G401.6 (cell line): ENCODE measurements around the gene ATP4A.
A peak's percentile ranks its signal among the peaks of the same experiment; 100 is the strongest.
"Not testable (repeated sequence)": the region's sequence is repeated elsewhere in the genome, so short reads cannot be mapped to it uniquely, and the experiment has no call there.

Experiments
- FAIRE-seq: peaks from 2 replicates; lab custom pipeline; 2012; peaks lifted over from hg19 to GRCh38; lab: Jason Lieb, UNC

The ATP4A gene

DNA sequence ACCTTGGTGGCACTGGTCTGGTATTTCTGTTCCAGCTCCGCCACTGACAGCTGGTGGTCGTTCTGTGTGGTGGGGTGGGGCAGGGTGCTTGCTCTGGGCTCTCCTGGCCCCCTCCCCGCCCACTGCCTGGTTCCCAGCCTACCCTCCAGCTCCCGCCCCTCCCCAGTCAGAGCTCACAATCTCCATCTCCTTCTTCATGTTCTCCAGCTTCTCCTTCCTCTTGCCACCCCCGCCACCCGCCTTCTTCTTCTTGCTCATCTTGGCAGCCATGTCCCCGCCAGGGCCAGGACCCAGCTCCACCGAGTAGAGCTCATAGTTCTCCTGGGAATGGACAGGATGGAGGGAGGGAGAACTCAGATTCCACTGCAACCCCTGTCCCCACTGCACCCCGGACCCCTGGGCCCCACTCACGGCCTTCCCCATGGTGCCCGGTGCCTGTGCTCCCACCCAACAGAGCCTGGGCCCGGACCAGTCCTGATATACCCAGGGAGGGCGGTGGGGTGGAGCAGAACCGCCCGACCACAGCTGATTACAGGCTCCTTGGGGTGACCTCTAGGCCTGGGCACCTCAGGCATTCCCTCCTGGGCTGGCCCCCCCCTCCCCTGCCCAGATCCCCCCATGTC is at the start of gene ATP4A:
ATP4A (minus strand) TSS at position 452 of the 623 bp plus-strand sequence; CDS start at position 423, 29 bp downstream.
- no peak for FAIRE-seq

DNA sequence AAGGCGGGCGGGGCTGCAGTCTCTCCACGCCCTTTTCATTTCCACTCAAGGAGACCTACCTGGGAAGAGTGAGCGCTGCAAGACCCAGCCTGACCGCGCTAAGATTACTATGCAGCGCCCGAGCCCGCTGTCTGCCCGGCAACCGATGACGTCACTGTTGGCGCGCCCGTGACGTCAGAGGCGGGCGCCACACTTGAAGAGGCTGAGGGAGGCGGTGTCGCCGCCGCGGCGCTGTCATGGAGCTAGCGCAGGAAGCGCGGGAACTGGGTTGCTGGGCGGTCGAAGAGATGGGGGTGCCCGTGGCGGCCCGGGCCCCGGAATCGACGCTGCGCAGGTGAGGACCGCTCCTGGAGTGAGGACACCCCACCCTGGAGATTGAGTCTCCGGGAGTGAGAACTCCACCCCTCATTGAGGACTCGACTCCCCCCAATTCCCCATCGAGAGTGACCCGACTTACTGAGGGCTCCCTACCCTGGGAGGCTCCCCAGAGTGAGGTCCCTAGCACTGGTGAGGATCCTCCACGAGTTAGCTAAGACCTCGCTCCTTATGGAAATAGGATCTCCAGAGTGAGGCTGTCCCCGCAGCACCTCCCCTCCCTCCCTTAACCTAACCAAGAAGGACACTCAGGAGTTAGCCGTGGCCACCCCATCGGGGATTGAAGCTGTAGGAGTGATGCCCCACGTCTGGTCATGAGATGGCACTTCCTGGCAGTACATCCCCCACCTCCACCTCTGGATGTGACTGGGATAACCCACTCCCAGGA is 49.3 kb upstream of the ATP4A start, which contains the start of gene HAUS5:
HAUS5 (plus strand) TSS at position 177 of the 763 bp plus-strand sequence; CDS start at position 237, 60 bp downstream.
- peak; percentile 95 for FAIRE-seq

DNA sequence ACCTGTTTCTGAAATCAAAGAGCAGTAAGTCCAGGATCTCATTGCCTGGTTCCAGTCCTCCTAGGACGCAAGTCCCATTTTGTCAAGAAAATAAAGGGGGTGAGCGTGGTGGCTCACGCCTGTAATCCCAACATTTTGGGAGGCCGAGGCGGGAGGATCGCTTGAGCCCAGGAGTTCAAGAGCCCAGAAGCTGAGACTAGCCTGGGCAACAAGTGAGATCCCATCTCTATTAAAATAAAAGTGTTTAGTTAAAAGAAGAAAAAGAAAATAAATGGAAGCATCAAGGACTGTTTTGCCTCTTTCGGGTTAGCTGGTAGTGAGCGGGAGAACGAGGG is 48.7 kb upstream of the ATP4A start:
- no peak for FAIRE-seq

DNA sequence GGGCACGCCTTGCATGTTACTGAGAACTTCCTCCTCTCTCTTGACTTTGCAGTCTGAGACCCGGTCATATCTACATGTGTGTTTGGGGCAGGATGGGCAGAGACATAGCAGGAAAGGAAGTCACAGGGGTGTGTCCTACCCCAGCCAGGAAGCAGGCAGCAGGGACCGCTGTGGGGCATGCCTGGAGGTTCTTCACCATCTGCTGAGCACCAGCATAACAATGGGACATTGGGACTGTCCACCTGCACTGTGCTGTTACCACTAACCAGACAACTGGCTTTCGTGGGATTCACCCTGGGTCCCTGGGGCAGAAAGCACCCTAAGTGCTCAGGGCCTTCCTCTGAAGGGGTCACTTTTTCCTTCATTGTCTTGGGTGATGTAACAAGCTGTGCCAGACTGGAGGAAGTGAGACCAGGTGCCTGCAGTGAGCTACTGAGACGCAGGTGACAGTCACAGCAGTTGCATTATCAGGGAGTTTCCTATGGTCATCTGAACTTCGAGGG is 46.4 kb upstream of the ATP4A start:
- FAIRE-seq: no peak

DNA sequence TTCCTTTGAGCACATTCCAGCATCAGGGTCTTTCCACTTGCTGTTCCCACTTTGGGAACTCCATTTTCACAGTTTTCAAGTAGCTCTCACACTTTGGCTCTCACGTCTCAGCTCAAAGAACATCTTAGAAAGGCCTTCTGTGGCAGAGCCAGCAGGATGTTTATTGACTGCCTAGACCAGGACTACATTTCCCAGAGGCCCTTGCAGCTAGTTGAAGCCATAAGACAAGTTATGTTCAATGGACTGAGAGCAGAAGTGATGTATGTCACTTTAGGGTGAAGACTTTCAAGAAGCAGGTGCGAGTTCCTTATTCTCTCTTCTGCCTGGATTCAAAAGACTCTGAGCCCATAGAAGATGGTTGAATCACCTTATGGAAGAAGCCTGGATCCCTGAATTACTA is 44.8 kb upstream of the ATP4A start:
- no peak for FAIRE-seq

DNA sequence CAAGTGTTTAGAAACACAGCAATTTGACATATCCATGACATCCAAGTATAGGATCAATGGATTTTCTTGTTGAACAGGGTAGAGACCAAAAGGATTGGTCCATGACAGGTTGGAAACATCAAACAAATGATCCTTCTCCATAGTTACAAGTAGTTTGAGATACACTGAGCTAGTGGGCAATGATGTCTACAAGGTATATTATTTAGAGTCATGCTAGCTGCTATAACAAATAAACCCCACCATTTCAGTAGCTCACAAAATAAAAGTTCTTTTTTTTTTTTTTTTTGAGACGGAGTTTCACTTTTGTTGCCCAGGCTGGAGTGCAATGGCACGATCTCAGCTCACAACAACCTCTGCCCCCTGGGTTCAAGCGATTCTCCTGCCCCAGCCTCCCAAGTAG is 44.2 kb upstream of the ATP4A start:
- no peak for FAIRE-seq

DNA sequence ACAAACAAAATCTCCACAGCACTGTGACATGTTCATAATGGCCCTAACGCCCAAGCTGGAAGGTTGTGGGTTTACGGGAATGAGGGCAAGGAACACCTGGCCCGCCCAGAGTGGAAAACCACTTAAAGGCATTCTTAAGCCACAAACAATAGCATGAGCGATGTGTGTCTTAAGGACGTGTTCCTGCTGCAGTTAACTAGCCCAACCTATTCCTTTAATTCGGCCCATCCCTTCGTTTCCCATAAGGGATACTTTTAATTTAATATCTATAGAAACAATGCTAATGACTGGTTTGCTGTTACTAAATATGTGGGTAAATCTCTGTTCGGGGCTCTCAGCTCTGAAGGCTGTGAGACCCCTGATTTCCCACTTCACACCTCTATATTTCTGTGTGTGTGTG is 43.7 kb upstream of the ATP4A start:
- FAIRE-seq: not testable (repeated sequence)

DNA sequence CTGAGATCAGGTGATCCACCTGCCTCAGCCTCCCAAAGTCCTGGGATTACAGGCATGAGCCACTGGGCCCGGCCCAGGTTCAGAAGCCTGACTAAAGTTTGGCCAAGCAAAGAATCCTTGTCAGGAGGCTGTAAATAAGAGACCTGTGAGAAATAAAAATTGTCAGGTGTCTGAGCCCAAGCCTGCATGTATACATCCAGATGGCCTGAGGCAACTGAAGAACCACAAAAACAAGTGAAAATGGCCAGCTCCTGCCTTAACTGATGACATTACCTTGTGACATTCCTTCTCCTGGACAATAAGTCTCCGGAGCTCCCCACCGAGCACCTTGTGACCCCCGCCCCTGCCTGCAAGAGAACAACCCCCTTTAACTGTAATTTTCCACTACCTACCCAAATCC is 41.0 kb upstream of the ATP4A start:
- not testable (repeated sequence) for FAIRE-seq

DNA sequence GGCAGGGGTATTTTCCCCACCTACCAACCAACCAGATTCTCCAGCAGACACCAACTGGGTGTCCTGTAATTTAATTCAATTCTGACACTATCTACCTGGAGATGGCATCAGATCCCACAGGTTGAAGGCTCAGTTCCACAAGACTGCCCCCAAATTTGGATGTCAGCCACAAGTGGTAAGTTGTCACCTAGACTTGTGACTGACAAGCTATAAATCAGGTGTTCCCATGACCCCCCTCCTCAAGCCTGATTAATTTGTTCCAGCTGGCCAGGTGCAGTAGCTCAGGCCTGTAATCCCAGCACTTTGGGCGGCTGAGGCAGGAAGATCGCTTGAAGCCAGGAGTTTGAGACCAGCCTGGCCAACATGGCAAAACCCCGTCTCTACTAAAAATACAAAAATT is 38.5 kb upstream of the ATP4A start:
- FAIRE-seq: no peak

DNA sequence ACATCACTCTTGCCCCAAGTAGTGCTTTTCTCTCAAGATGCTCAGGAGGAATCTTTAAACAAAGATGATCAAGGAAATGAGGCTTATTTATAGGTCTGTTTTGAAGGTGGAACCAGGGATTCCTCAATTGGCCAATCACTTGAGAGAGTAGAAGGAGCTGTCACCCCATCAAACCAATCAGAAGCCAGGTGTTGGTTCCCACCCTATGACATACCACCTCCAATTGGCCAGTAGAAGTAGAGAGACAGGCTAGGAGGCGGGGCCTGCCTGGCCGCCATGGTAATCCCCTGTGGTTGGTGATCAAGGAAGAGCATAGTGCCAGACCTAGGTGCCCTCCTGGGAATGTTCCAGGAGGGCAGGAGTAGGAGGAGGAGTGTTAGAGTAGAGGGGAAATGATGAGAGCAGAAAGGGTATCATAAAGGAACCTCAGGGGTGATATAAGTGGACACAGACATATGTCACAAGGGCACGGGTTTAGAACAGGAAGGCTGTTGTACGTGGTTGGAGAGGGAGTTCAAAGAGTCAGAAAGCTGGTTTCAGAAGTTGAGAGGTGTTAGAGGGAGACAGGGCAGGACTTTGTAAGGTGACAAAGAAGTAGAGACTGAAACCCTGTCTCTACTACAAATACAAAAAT is 33.0 kb upstream of the ATP4A start:
- no peak for FAIRE-seq

DNA sequence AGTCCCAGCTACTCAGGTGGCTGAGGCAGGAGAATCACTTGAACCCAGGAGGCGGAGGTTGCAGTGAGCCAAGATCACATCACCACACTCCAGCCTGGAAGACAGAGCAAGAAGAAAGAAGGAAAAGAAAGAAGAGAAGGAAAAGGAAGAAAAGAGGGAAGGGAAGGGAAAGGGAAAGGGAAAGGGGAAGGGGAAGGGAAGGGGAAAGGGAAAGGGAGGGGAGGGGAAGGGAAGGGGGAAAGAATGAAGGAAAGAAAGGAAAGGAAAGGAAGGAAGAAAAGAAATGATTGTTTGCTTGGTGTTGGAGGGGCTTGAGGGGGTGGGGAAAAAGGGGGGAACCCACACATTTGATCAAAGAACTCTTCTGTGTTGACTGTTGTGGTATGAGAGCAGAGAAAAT is 32.5 kb upstream of the ATP4A start:
- FAIRE-seq: no peak

DNA sequence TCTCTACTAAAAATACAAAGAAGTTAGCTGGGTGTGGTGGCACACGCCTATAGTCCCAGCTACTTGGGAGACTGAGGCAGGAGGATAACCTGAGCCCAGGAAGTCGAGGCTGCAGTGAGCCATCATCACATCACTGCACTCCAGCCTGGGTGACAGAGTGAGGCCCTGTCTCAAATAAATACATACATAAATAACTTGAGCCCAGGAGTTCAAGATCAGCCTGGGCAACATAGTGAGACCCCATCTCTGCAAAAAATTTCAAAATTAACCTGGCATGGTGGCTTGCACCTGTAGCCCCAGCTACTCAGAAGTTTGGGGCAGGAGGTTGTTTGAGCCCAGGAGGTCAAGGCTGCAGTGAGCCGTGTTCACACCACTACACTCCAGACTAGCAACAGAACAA is 31.6 kb upstream of the ATP4A start:
- FAIRE-seq: not testable (repeated sequence)

DNA sequence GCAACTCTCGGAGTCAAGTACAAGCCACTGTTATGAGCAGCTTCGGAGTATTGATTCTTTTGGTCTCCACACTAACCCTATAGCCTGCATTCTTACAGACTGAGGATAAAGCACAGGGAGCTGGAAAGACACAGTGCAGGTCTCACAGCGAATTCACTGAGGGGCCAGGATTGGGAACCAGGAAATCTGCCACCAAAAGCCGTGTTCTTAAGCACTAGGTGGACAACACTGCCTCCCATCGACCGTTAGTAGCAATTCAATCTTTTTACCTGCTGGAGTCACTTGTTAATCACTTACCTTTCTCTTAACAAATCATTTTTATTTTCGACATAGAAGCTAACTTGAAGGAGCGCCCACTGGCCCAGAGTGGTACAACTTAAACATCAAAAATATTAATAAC is 28.8 kb upstream of the ATP4A start:
- FAIRE-seq: peak; percentile 62

DNA sequence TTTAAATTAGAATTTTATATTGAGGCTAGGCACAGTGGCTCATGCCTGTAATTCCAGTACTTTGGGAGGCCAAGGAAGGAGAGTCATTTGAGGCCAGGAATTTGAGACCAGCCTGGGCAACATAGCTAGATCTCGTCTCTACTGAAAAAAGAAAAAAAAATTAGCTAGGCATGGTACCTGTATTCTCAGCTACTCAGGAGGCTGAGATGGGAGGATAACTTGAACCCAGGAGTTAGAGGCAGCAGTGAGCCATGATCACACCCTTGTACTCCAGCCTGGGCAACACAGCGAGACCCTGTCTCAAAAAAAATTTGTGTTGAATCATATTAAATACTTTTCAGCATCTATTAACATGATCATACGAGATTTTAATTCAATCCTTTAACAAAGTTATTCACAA is 27.4 kb upstream of the ATP4A start:
- FAIRE-seq: no peak

DNA sequence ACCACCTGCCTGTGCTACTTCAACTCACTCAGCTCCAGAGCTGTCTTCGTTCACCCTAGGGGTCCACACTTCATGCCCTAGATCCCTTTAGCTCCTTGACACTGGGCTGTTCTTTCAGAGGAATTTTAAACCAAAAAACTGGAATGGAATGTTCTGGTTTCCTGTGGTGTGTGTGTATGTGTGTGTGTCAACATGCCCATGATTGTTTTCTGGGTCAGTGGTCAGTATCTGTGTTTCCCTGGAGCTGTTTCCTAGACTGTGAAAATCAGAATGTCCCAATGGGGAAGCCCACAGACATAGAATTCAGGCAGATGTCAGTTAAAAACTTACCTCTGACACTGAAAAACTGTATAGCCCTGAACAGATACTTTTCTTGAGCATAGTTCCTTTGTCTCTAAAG is 23.9 kb upstream of the ATP4A start:
- FAIRE-seq: no peak

DNA sequence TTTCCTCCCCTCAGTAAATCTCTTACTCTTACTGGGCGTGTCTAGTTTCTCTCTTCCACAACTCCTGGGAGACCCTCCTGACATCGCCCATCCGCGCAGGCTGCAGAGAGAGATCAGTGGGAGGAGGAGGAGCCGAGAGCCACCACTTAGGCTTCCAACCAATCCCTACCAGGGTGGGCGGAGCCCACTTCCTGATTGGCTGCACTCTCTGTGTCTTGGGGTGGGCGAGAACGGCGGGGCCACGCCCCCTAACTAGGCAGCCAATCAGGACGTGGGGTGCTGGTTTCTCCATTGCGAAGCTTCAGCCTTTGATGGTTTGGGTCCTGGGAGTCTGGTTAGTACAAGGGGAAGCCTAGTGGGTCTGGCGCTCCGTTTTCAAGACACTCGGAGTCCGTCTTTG is 22.4 kb upstream of the ATP4A start, which contains the start of gene PMIS2:
PMIS2 (plus strand) TSS at position 326 of the 400 bp plus-strand sequence. CDS start 87 bp downstream, outside the sequence.
- FAIRE-seq: no peak

DNA sequence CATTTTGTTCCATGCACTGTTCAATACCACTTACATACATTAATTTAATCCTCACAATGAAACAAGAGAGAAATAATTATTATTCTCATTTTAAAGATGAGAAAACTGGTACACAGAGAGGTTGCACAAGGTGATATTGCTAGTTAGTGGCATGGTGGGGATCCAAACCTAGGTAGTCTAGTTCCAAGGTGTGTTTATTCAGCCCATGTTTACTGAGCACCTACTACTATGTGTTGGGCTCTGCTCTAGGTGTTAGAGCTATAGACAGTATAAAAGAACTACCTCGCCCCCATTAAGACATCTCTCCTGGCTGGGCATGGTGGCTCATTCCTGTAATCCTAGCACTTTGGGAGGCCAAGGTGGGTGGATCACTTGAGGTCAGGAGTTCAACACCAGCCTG is 19.3 kb upstream of the ATP4A start:
- no peak for FAIRE-seq

DNA sequence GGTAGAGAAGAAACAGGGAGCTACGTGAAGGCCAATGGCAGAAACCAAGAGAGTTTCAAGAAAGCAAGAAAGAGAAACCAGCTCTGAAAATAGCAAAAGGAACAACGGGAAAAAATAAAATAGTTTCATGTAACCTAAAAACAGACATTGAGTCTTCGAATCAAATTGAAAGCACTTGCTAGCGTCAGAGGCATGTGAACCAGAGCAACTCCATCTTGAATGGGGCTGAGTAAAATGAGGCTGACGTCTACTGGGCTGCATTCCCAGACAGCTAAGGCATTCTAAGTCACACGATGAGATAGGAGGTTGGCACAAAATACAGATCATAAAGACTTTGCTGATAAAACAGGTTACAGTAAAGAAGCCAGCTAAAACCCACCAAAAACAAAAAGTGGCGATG is 15.2 kb upstream of the ATP4A start:
- no peak for FAIRE-seq

DNA sequence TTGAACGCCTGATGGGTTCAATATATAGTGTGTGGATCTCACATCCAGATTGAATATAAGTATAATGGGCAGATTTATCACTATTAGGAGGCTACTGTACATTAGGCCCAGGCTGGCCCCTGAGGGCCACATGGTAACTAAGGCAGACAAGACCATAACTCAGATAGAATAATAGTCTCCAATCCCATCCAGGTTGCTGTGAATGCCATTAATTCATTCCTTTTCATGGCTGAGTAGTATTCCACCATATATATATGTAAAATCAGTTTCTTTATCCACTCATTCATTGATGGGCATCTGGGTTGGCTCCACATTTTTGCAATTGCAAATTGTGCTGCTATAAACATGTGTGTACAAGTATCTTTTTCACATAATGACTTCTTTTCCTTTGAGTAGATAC is 14.5 kb upstream of the ATP4A start:
- no peak for FAIRE-seq

DNA sequence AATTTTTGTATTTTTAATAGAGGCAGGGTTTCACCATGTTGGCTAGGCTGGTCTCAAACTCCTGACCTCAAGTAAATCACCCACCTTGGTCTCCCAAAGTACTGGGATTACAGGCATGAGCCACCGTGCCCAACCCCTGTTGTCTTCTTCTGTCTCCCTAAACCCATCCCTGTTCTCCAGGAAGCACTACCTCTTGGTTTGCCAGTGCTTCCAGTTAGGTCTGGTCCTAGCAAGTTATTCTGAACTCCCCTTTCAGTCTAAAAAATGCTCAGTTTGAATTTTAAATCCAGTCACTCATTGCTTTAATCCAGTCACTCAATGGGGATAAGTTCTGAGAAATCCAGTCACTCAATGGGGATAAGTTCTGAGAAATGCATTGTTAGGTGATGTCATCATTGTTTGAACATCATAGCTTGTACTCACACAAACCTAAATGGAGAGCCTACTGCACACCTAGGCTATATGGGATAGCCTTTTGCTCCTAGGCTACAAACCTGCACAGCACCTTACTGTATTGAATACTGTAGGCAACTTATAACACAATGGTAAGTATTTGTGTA is 8.0 kb upstream of the ATP4A start:
- FAIRE-seq: no peak

DNA sequence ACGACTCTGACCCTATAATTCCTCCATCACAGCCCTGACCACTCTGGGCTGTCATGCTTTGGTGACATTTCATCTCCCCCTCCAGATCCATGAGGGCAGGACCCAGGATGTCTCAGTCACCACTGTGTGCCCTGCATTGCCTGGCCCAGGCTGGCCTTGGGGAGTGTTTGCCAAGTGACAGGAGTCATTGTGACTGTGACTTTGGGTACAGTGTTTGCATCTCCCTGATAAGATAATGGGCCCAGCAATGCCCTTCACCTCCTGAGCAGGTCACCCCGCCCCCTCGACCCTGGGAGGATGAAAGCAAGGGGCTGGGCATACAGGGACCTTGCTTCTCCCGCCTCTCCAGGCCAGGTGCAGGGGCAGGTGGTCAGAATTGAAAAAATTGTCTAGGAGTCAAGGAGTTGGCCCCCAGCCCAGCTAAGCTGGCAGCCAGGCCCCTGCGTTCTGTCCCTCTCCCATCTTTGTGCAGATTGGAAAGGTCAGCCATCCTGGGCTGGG is 5.9 kb upstream of the ATP4A start:
- FAIRE-seq: no peak

DNA sequence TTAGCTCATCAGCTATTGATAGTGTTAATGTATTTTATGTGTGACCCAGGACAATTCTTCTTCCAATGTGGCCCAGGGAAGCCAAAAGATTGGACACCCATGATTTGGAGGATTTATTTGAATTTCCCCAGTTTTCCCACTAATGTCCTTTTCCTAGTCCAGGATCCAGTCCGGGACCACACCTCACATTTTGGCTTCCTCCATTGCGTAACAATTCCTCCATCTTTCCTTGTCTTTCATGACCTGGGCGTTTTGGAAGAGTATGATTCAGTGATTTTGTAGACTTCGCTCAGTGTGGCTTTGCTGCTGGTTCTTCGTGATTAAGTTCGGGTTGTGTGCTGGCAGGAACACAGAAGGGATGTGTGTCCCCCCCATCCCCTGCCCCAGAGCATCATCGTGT is 3.3 kb upstream of the ATP4A start:
- FAIRE-seq: no peak
